HG02852 (cell line): Measurements from ENCODE around the gene CIROP.

ENCODE experiments used
- ATAC-seq: cut with Tn5 transposase; IDR thresholded peaks from one replicate; pipeline ENCODE4 v1.9.1; 2021; ENCODE audit warnings: mild to moderate bottlenecking, moderate library complexity; ENCODE audit not compliant: unreplicated experiment

CIROP gene

GRCh38 chr14:23132970-23133369, 28.2 kb upstream of the CIROP start:
- no peak for ATAC-seq

GRCh38 chr14:23131482-23131881, 26.7 kb upstream of the CIROP start:
- no peak for ATAC-seq

- ATAC-seq, result no peak
Observed at GRCh38 chr14:23130871-23131270, 26.1 kb upstream of the CIROP start.

GRCh38 chr14:23129759-23130316, 25.0 kb upstream of the CIROP start:
- ATAC-seq, result no peak

- ATAC-seq, result no peak
Observed at GRCh38 chr14:23128969-23129758, 24.4 kb upstream of the CIROP start.

GRCh38 chr14:23127861-23128260, 23.1 kb upstream of the CIROP start:
- no peak for ATAC-seq

- no peak for ATAC-seq
Observed at GRCh38 chr14:23126548-23127278, 21.9 kb upstream of the CIROP start.

- ATAC-seq, result no peak
Observed at GRCh38 chr14:23125933-23126524, 21.2 kb upstream of the CIROP start.

GRCh38 chr14:23125011-23125410, 20.2 kb upstream of the CIROP start:
- no peak for ATAC-seq

- ATAC-seq, result no peak
Observed at GRCh38 chr14:23124337-23124954, 19.7 kb upstream of the CIROP start.

- ATAC-seq, result no peak
Observed at GRCh38 chr14:23123419-23123818, 18.6 kb upstream of the CIROP start.

- ATAC-seq, result no peak
Observed at GRCh38 chr14:23122086-23122485, 17.3 kb upstream of the CIROP start.

- ATAC-seq, result no peak
Observed at GRCh38 chr14:23121361-23121771, 16.6 kb upstream of the CIROP start.

- peak; percentile 76 for ATAC-seq
Observed at GRCh38 chr14:23120541-23121251, 15.9 kb upstream of the CIROP start.

GRCh38 chr14:23119363-23120327, 14.9 kb upstream of the CIROP start:
- no peak for ATAC-seq

GRCh38 chr14:23118506-23119362, 13.9 kb upstream of the CIROP start, which contains the start of gene CEBPE:
Gene CEBPE (minus strand): TSS chr14:23119255. CDS start chr14:23119091, 164 bp downstream.
- ATAC-seq, result no peak

GRCh38 chr14:23117371-23118020, 12.7 kb upstream of the CIROP start:
- ATAC-seq, result no peak

GRCh38 chr14:23115918-23116317, 11.1 kb upstream of the CIROP start:
- ATAC-seq, result no peak
